Measurements from ENCODE around the gene GJD3.

DNA sequence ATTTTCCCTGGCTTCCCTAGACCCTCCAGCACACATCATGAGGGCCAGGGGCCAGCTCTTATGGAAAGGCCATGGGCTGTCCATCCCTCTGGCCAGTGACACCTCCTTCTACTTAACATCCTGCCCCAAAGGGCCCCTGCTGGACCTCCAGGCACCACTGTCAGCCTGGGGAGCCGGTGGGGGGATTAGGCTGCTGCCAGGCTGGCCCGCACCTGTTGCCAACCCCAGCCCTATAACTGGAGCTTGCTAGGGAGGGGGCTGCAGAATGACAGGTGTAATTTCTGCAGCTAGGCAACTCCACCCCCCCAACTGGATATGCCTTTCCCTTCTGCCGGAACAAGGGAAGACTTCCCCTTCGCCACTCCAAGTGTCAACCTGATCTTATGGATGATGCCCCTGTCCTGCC lies 43.0 kb downstream of the GJD3 start:
- no peak for TF ChIP-seq POLR2A (IDR thresholded peaks at IDR 0.05)
- TF ChIP-seq, protein P1, sequence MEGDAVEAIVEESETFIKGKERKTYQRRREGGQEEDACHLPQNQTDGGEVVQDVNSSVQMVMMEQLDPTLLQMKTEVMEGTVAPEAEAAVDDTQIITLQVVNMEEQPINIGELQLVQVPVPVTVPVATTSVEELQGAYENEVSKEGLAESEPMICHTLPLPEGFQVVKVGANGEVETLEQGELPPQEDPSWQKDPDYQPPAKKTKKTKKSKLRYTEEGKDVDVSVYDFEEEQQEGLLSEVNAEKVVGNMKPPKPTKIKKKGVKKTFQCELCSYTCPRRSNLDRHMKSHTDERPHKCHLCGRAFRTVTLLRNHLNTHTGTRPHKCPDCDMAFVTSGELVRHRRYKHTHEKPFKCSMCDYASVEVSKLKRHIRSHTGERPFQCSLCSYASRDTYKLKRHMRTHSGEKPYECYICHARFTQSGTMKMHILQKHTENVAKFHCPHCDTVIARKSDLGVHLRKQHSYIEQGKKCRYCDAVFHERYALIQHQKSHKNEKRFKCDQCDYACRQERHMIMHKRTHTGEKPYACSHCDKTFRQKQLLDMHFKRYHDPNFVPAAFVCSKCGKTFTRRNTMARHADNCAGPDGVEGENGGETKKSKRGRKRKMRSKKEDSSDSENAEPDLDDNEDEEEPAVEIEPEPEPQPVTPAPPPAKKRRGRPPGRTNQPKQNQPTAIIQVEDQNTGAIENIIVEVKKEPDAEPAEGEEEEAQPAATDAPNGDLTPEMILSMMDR (IDR thresholded peaks at IDR 0.05) = no peak

All from thyroid gland (tissue), 4 donors.